K562 (cell line): ENCODE results near the gene TYROBP. TPM values are rescaled to one million over a fixed set of nuclear protein-coding genes. Genes with fewer than 3 reads are reported as not detected.

ENCODE experiments used
- L3MBTL2 ChIP-seq: fragments of 450-650 bp; IDR thresholded peaks from 2 replicates; pipeline ENCODE4 v1.6.1; 2016; ENCODE audit warnings: mild to moderate bottlenecking, moderate library complexity
- RREB1 ChIP-seq: fragments of 250-450 bp; sonication (Bioruptor Pico); IDR thresholded peaks from 2 replicates; pipeline ENCODE4 v1.4.0; 2020
- STAT5B ChIP-seq: fragments of 250-450 bp; sonication (Bioruptor Pico); IDR thresholded peaks from 2 replicates; pipeline ENCODE4 v1.8.0; 2021; ENCODE audit warnings: mild to moderate bottlenecking, inconsistent platforms
- TAF9B ChIP-seq: fragments of 450-650 bp; IDR thresholded peaks from 2 replicates; pipeline ENCODE4 v1.6.1; 2018; ENCODE audit warnings: mild to moderate bottlenecking; ENCODE audit not compliant: partially characterized antibody
- XRCC5 ChIP-seq: fragments of 200-400 bp; formaldehyde crosslinking; IDR thresholded peaks from 2 replicates; pipeline ENCODE4 v1.6.1; 2017; ENCODE audit warnings: low read depth, mild to moderate bottlenecking, low read length
- ZNF444 ChIP-seq: fragments of 250-450 bp; sonication (Bioruptor Pico); IDR thresholded peaks from 2 replicates; pipeline ENCODE4 v1.4.0; 2020; ENCODE audit warnings: mild to moderate bottlenecking, moderate library complexity
- ZNF518B ChIP-seq: fragments of 250-450 bp; sonication (Bioruptor Pico); IDR thresholded peaks from 2 replicates; pipeline ENCODE4 v1.5.0; 2021; ENCODE audit warnings: mild to moderate bottlenecking, moderate library complexity
- polyA plus RNA-seq, 8 experiments: library from polyadenylated mRNA; depleted of rRNA in 4 of 8; stranded (reverse) in 5 of 8; unstranded in 3 of 8; fragments of >200 nt; fragmentation: Nextera tagmentation in 2 of 8; fragmentation: Illumina TruSeq in 1 of 8; extraction: Ambion mirVana in 2 of 8; extraction: Trizol in 1 of 8; gene quantifications; 2 replicates each; pipeline versions ENCODE4 v1.2.1 to v1.2.3, GENCODE V29; 2011 to 2014; ENCODE audit warnings: inconsistent platforms in 1 of 8, missing spikeins in 1 of 8
- total RNA-seq, 7 experiments: library from RNA; depleted of rRNA in 6 of 7; stranded (reverse); fragments of >200 nt in 6 of 7; fragmentation: Illumina TruSeq in 2 of 7; extraction: Trizol in 2 of 7; gene quantifications; 2 replicates each; pipeline versions ENCODE4 v1.2.1 to v1.2.3, GENCODE V29; 2011 to 2021; ENCODE audit warnings: low replicate concordance in 1 of 7

The TYROBP gene
- total and polyA plus RNA-seq, 9 of the 15 experiments (the other 6 are each of a cell fraction or from before 2014, with no cell fraction given): 0.72 to 8.2 (median 2.4) TPM

- TF ChIP-seq RREB1 (CRISPR knock-in tag) (no peak), ZNF444 (CRISPR knock-in tag) (no peak), ZNF518B (CRISPR knock-in tag) (no peak), STAT5B (CRISPR knock-in tag) (no peak), TAF9B (no peak), XRCC5 (no peak), L3MBTL2 (no peak)
- TF ChIP-seq, all 486 proteins: peak for 0
These were observed 20.4 kb upstream of the TYROBP start (continued) for GRCh38 chr19:35928507-35928906.
